Brain pericyte (primary cell): ENCODE data around the gene TNRC6A.
A peak's percentile ranks its signal among the peaks of the same experiment; 100 is the strongest.
"Not testable (repeated sequence)": the region's sequence is repeated elsewhere in the genome, so short reads cannot be mapped to it uniquely, and the experiment has no call there.

Experiments used
- DNase-seq: peaks from one replicate; pipeline ENCODE4 v3.0.0-alpha.2; 2012; ENCODE audit warnings: low read depth, low spot score

Gene TNRC6A

GRCh38 chr16:24729243-24729950 is at the start of gene TNRC6A:
Gene TNRC6A, plus strand, starts transcription at chr16:24729651. Its CDS starts 191 bp downstream, at chr16:24729842.
- peak; percentile 58 for DNase-seq

GRCh38 chr16:24681793-24682192 is 47.7 kb upstream of the TNRC6A start:
- DNase-seq = no peak

- no peak for DNase-seq
These were observed 46.2 kb upstream of the TNRC6A start for GRCh38 chr16:24683250-24683649.

- no peak for DNase-seq
These were observed 45.5 kb upstream of the TNRC6A start for GRCh38 chr16:24683847-24684493.

GRCh38 chr16:24685539-24686432 is 43.7 kb upstream of the TNRC6A start:
- DNase-seq = peak; percentile 10

GRCh38 chr16:24686678-24687077 is 42.8 kb upstream of the TNRC6A start:
- no peak for DNase-seq

- DNase-seq = no peak
These were observed 41.1 kb upstream of the TNRC6A start for GRCh38 chr16:24688359-24688758.

- DNase-seq = peak; percentile 12
These were observed 40.3 kb upstream of the TNRC6A start for GRCh38 chr16:24689128-24689527.

GRCh38 chr16:24692854-24693253 is 36.6 kb upstream of the TNRC6A start:
- no peak for DNase-seq

- no peak for DNase-seq
These were observed 34.5 kb upstream of the TNRC6A start for GRCh38 chr16:24694931-24695330.

GRCh38 chr16:24696699-24697098 is 32.8 kb upstream of the TNRC6A start:
- no peak for DNase-seq

GRCh38 chr16:24698308-24698707 is 31.1 kb upstream of the TNRC6A start:
- no peak for DNase-seq

GRCh38 chr16:24699151-24699723 is 30.2 kb upstream of the TNRC6A start:
- no peak for DNase-seq

- DNase-seq = peak; percentile 54
These were observed 28.7 kb upstream of the TNRC6A start for GRCh38 chr16:24700549-24701392.

- DNase-seq = no peak
These were observed 27.9 kb upstream of the TNRC6A start for GRCh38 chr16:24701521-24701951.

- DNase-seq = not testable (repeated sequence)
These were observed 21.7 kb upstream of the TNRC6A start for GRCh38 chr16:24707760-24708159.

- no peak for DNase-seq
These were observed 16.1 kb upstream of the TNRC6A start for GRCh38 chr16:24713379-24713778.

GRCh38 chr16:24717411-24717810 is 12.0 kb upstream of the TNRC6A start:
- no peak for DNase-seq

- DNase-seq = no peak
These were observed 10.4 kb upstream of the TNRC6A start for GRCh38 chr16:24718967-24719521.

- DNase-seq = no peak
These were observed 7.6 kb upstream of the TNRC6A start for GRCh38 chr16:24721830-24722238.

GRCh38 chr16:24723663-24724062 is 5.8 kb upstream of the TNRC6A start:
- DNase-seq = no peak
